Ammon's horn (tissue), 1 donor: ENCODE measurements around the gene SEPTIN14.
"Not testable (repeated sequence)": the region's sequence is repeated elsewhere in the genome, so short reads cannot be mapped to it uniquely, and the experiment has no call there.

Source experiments
- DNase-seq: peaks from one replicate; pipeline ENCODE4 v3.0.0-alpha.2; 2016; ENCODE audit warnings: low spot score

Gene SEPTIN14

GRCh38 chr7:55862652-55863051 lies at the start of gene SEPTIN14:
TSS of gene SEPTIN14 (minus strand) at chr7:55862752. CDS start at chr7:55861996, 756 bp downstream.
- not testable (repeated sequence) for DNase-seq

GRCh38 chr7:55903985-55904759 lies 41.6 kb upstream of the SEPTIN14 start:
- DNase-seq = no peak

GRCh38 chr7:55901059-55901458 lies 38.5 kb upstream of the SEPTIN14 start:
- DNase-seq = not testable (repeated sequence)

GRCh38 chr7:55898287-55898686 lies 35.7 kb upstream of the SEPTIN14 start:
- DNase-seq = no peak

- no peak for DNase-seq
Observed at GRCh38 chr7:55895021-55895420, 32.5 kb upstream of the SEPTIN14 start.

GRCh38 chr7:55893940-55894339 lies 31.4 kb upstream of the SEPTIN14 start:
- DNase-seq = no peak

GRCh38 chr7:55888378-55888777 lies 25.8 kb upstream of the SEPTIN14 start:
- DNase-seq = not testable (repeated sequence)

- no peak for DNase-seq
Observed at GRCh38 chr7:55887821-55888247, 25.3 kb upstream of the SEPTIN14 start.

- DNase-seq = no peak
Observed at GRCh38 chr7:55884321-55884720, 21.8 kb upstream of the SEPTIN14 start.

GRCh38 chr7:55878691-55879090 lies 16.1 kb upstream of the SEPTIN14 start:
- peak; percentile 27 for DNase-seq

- no peak for DNase-seq
Observed at GRCh38 chr7:55877308-55877707, 14.8 kb upstream of the SEPTIN14 start.

GRCh38 chr7:55873765-55874164 lies 11.2 kb upstream of the SEPTIN14 start:
- no peak for DNase-seq

GRCh38 chr7:55871932-55872485 lies 9.5 kb upstream of the SEPTIN14 start:
- no peak for DNase-seq

GRCh38 chr7:55868989-55869388 lies 6.4 kb upstream of the SEPTIN14 start:
- DNase-seq = not testable (repeated sequence)

GRCh38 chr7:55845164-55845563 lies 17.4 kb downstream of the SEPTIN14 start:
- DNase-seq = not testable (repeated sequence)

GRCh38 chr7:55838595-55838994 lies 24.0 kb downstream of the SEPTIN14 start:
- DNase-seq = no peak

GRCh38 chr7:55827577-55827976 lies 35.0 kb downstream of the SEPTIN14 start:
- DNase-seq = no peak

- no peak for DNase-seq
Observed at GRCh38 chr7:55818686-55819085, 43.9 kb downstream of the SEPTIN14 start.

- not testable (repeated sequence) for DNase-seq
Observed at GRCh38 chr7:55797260-55797659, 65.3 kb downstream of the SEPTIN14 start.

GRCh38 chr7:55794527-55794926 lies 68.0 kb downstream of the SEPTIN14 start:
- no peak for DNase-seq

- DNase-seq = no peak
Observed at GRCh38 chr7:55792048-55792447, 70.5 kb downstream of the SEPTIN14 start.

GRCh38 chr7:55787796-55788195 lies 74.8 kb downstream of the SEPTIN14 start:
- DNase-seq = no peak

- no peak for DNase-seq
Observed at GRCh38 chr7:55786901-55787300, 75.7 kb downstream of the SEPTIN14 start.

GRCh38 chr7:55785444-55785843 lies 77.1 kb downstream of the SEPTIN14 start:
- DNase-seq = not testable (repeated sequence)
